ENCODE data around the gene MGMT.

GRCh38 chr10:129517680-129518057, 50.6 kb downstream of the MGMT start:
- TF ChIP-seq POLR2A (IDR thresholded peaks at IDR 0.05; ENCODE audit: low read length) (no peak), GATA1 (IDR thresholded peaks at IDR 0.05; ENCODE audit: low read depth, low read length) (no peak)

All from erythroblast (primary cell).